Activated T-cell treated with anti-CD3 and anti-CD28 coated beads, Interleukin-2, amount 50 U/mL, for 72 hours (primary cell): ENCODE results near the gene ETFB. TPM values are rescaled to one million over a fixed set of nuclear protein-coding genes. Genes with fewer than 3 reads are reported as not detected.
A peak's percentile ranks its signal among the peaks of the same experiment; 100 is the strongest.

Experiments used
- ATAC-seq, 2 donors: fragments of 150-1000 bp; cut with Tn5 transposase; replicated peaks in 1 of 2; 2 replicates each; pipeline ENCODE4 v1.10.0; 2021; ENCODE audit warnings: moderate library complexity in 2 of 2, mild to moderate bottlenecking in 1 of 2
- DNase-seq, 2 donors: peaks; one replicate each; pipeline ENCODE4 v3.0.0; 2021 to 2022; ENCODE audit warnings: mixed read lengths in 1 of 2
- H3K27ac Mint-ChIP-seq: one replicate; pipeline ENCODE4 v1.8.0; 2022; ENCODE audit warnings: mild to moderate bottlenecking, moderate library complexity, mixed read lengths
- H3K27me3 Mint-ChIP-seq: one replicate; pipeline ENCODE4 v1.8.0; 2022; ENCODE audit warnings: low read depth, mixed read lengths
- H3K36me3 Mint-ChIP-seq, 2 donors: one replicate each; pipeline ENCODE4 v1.8.0; 2022; ENCODE audit warnings: mixed read lengths in 2 of 2, mild to moderate bottlenecking in 1 of 2; ENCODE audit not compliant: insufficient read depth in 2 of 2
- H3K4me1 Mint-ChIP-seq: one replicate; pipeline ENCODE4 v1.8.0; 2022; ENCODE audit warnings: low read depth, mixed read lengths
- H3K4me3 Mint-ChIP-seq, 2 donors: one replicate each; pipeline ENCODE4 v1.8.0; 2022; ENCODE audit warnings: mild to moderate bottlenecking in 2 of 2, mixed read lengths in 2 of 2, moderate library complexity in 2 of 2
- H3K9me3 Mint-ChIP-seq, 2 donors: one replicate each; pipeline ENCODE4 v1.8.0; 2022; ENCODE audit warnings: mixed read lengths in 2 of 2
- total RNA-seq, 2 donors: library from RNA; stranded (reverse); gene quantifications; one replicate each; pipeline ENCODE4 v1.2.3, GENCODE V29; 2022

Gene ETFB
- total RNA-seq, 2 donors from 2014 or later, result 156 to 160 TPM

DNA sequence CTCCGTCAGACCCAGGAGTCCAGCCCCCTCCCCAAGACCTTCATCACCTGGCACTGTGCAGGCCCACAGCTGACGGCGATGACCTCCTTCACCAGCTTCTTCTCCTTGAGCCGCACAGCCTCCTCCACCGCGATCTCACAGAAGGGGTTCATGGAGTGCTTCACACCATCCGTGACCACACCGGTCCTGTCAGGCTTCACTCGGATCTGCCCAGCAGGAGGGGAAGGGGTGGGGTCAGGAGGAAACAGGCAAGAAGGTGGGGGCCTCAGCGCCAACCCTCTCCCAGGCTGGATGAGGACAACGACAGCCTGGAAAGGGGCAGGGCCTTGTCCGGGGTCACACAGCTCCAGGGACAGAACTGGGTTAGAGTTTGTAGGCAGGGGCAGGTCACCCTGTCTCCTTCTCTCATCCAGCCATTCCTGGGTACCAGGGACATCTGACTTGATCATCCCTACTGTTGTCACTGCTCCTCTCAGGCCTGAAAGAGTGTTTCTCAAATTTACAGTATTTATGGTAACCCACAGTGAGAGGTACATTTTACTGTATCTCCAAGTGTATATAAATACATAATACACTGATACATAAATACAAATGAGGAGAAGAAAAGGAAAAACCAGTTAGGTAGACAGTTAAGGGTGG is 12.0 kb downstream of the ETFB start:
- DNase-seq (no peak), ATAC-seq (peak in 1 of 2 donors; percentile 3)
- Mint-ChIP-seq H3K27ac (peak overlapping the region; percentile 75), H3K36me3 (peaks cover 8 to 21% of the 10 kb centered on the region in 2 donors), H3K9me3 (peaks cover 0 to 2% of the 10 kb centered on the region in 2 donors), H3K27me3 (no peaks in the 10 kb centered on the region), H3K4me3 (peak overlapping the region; percentile 76 to 84), H3K4me1 (peaks cover 41% of the 10 kb centered on the region)

DNA sequence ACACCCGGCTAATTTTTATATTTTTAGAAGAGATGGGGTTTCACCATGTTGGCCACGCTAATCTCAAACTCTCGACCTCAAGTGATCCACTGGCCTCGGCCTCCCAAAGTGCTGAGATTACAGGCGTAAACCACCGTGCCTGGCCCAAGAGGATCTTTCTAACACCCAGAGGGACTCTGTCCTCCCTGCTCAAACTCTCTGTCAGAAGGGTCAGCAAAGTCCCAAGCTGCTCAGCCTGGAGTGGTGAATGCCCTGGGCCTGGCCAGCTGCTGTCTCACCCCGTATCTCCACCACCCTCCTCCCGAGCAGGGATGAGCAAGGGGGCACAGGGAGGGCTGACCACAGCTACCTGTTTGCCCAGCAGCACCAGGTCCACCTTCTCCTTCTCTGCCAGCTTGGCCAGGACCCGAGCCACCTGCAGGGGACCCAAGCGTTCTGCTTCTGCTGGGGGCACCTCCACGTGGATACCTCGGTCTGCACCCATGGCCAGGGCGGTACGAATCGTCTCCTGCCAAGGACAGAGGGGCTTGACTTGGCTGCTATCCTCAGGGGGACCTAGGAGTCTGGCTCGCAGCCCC is 13.3 kb downstream of the ETFB start:
- H3K27ac Mint-ChIP-seq, result no peak overlapping the region
- no peak for ATAC-seq
- no peaks in the 10 kb centered on the region for H3K27me3 Mint-ChIP-seq
- H3K36me3 Mint-ChIP-seq, result peaks cover 8 to 21% of the 10 kb centered on the region in 2 donors
- H3K9me3 Mint-ChIP-seq, result peaks cover 0 to 2% of the 10 kb centered on the region in 2 donors
- peaks cover 31% of the 10 kb centered on the region for H3K4me1 Mint-ChIP-seq
- H3K4me3 Mint-ChIP-seq, result no peak overlapping the region
- DNase-seq, result no peak

DNA sequence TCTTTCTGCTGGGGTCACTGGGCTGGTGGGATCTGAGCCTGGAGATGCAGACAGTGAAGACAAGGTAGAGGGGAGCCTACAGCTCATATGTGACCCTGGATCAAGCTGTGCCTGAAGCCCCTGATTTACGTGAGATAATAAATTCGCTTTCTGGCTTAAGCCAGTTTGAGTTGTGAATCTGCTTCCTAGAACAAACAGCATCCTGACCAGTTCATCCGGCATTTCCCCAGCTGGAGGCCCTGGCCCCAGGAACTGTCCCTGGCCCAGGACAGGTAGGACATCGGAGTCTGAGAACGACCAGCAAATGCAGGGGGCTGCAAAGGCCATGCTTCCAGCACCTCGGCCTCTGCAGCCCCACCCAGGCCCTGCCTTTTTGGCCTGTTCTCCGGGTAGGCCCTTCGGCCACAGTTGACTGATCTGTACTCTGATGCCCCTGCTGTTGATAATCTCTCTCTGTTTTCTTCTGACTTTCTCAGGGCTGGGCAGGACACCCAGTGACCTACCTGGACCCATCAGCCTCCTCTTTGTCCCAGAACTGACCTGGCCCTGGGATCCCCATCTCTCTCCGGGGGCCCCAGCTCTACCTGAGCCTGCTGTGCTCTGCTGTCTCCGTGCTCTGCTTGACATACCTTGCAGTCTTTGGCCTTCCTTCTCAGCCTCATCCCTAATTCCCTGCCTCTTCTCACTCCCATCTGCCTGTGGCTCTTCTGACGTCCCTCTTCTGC is 14.8 kb downstream of the ETFB start:
- DNase-seq, result no peak
- H3K36me3 Mint-ChIP-seq, result peaks cover 7 to 24% of the 10 kb centered on the region in 2 donors
- H3K4me1 Mint-ChIP-seq, result peaks cover 20% of the 10 kb centered on the region
- peaks cover 0 to 2% of the 10 kb centered on the region in 2 donors for H3K9me3 Mint-ChIP-seq
- peak overlapping the region; percentile 36 for H3K27ac Mint-ChIP-seq
- no peaks in the 10 kb centered on the region for H3K27me3 Mint-ChIP-seq
- no peak overlapping the region for H3K4me3 Mint-ChIP-seq
- ATAC-seq, result no peak

DNA sequence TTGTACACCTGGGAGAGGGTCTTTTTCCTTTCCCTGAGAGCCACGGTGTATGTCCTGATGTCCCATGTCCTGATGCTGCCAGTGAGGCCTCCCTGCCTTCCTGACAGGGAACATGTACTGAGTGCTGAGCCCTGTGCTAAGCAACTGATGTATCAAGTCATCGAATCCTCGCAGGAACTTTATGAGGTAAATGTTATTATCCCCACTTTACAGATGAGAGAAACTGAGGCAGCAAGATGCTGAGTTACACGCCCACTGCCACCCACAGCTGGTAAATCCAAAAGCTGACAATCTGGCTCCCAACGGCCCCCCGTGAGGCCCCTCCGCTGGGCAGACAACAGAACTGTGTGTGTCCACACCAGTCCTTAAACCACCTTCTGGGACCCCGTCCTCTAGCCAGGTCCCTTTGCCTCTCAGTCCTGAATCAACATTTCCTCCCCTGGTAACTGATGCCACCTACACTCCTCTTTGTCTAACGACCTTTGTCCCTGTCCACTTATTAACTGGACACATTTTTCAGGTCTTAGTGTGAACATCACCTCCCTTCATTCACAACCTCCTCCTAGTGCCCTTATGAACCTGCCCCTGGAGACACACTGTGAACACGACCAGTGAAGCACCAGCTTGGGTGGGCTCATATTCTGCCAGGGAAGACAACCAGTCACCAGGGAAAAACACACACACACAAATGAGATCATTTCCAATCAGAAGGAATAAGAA is 18.8 kb downstream of the ETFB start:
- peaks cover 4 to 24% of the 10 kb centered on the region in 2 donors for H3K36me3 Mint-ChIP-seq
- H3K9me3 Mint-ChIP-seq, result no peaks in the 10 kb centered on the region
- H3K27me3 Mint-ChIP-seq, result no peaks in the 10 kb centered on the region
- H3K4me1 Mint-ChIP-seq, result no peaks in the 10 kb centered on the region
- H3K4me3 Mint-ChIP-seq, result no peak overlapping the region
- H3K27ac Mint-ChIP-seq, result no peak overlapping the region
- ATAC-seq (no peak), DNase-seq (no peak)

DNA sequence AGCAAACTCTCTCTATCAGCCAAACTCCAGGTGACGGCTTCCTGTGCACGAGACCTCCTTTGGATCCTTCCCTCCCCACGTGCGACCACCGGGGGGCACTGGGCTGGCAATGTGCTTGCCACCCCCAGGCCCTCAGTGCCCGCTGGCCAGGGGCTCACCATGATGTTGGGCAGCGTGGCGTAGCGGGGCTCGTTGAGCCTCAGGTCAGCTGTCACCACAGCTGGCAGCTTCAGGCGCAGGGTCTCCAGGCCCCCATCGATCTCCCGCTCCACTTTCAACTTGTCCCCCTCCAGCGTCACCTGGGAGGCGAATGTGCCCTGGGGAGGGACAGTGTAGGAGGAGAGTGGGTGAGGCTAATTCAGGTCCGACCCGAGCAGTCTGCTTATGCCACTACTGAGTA is 19.4 kb downstream of the ETFB start:
- ATAC-seq (no peak), DNase-seq (no peak)
- Mint-ChIP-seq H3K27me3 (no peaks in the 10 kb centered on the region), H3K4me3 (no peak overlapping the region), H3K4me1 (no peaks in the 10 kb centered on the region), H3K36me3 (peaks cover 3 to 19% of the 10 kb centered on the region in 2 donors), H3K9me3 (no peaks in the 10 kb centered on the region), H3K27ac (no peak overlapping the region)

DNA sequence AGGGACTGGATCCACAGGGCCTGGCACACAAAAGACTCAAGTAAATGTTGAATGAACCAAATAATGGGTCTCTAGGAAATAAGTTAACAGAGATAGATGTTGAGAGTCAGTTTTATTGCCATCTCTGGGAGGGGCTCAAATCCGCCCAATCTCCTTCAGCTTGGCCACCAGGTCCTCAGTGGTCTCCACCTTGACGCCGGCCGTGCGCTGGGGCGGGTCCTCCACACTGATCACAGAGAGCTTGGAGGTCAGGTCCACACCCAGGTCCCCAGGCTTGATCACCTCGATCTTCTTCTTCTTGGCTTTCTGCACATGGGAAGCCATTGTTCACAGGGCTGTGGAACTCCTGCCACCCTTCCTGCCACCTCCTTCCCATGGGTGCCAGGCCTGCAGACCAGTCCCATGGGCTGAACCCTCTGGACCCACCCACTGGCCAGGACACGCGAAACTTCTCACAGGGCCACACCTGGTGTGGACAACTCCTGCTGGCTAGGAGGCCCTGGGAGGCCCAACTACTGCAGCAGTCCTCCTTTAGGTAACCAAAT is 21.0 kb downstream of the ETFB start:
- Mint-ChIP-seq H3K27me3 (peaks cover 6% of the 10 kb centered on the region), H3K27ac (no peak overlapping the region), H3K4me1 (no peaks in the 10 kb centered on the region), H3K9me3 (no peaks in the 10 kb centered on the region), H3K4me3 (no peak overlapping the region), H3K36me3 (peaks cover 3 to 14% of the 10 kb centered on the region in 2 donors)
- DNase-seq (no peak), ATAC-seq (no peak)

DNA sequence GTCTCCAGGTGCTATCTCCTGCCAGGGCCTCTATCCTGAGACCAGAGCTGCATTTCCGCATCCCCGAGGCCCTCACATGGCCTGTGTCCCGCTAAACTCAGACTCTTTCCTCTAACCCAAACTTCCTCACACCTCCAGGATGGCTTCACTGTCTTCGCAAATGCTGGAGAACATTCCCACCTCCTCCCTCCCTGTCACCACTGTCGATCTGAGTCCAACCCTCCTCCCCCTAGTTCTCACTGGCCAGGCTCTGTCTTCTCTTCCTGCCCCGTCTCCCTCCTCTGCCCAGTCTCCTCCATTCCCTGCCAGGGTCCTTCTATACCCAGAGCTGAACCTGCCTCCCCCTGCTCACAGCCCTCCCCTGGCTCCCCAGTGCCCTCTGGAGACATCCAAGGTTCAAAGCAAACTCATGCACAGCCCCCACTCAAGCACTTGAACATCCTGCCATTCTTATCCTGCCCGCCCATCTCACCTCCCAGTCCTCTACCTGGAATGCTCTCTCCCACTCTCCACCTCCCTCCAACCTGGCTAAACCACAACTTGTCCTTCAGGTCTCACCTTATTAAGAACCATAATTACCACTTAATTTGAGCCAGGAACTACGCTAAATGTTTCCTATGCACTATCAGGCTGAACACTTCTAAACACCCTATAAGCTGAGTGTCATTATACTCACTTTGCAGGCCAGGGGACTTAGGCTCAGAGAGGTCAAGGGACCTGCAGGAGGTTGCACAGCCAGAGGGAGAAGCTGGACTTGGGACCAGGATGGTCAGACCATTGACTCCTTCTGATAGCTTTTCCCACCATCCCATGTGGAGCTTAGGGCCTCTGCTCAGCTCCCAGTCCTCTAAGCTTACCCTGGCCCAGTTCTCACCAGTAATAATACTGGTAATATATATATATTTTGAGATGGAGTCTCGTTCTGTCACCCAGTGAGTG is 23.3 kb downstream of the ETFB start:
- Mint-ChIP-seq H3K4me3 (peak overlapping the region; percentile 6 to 35), H3K9me3 (no peaks in the 10 kb centered on the region), H3K4me1 (peaks cover 12% of the 10 kb centered on the region), H3K27me3 (peaks cover 6% of the 10 kb centered on the region), H3K27ac (peak overlapping the region; percentile 41), H3K36me3 (peaks cover 3 to 10% of the 10 kb centered on the region in 2 donors)
- DNase-seq (no peak), ATAC-seq (no peak)

DNA sequence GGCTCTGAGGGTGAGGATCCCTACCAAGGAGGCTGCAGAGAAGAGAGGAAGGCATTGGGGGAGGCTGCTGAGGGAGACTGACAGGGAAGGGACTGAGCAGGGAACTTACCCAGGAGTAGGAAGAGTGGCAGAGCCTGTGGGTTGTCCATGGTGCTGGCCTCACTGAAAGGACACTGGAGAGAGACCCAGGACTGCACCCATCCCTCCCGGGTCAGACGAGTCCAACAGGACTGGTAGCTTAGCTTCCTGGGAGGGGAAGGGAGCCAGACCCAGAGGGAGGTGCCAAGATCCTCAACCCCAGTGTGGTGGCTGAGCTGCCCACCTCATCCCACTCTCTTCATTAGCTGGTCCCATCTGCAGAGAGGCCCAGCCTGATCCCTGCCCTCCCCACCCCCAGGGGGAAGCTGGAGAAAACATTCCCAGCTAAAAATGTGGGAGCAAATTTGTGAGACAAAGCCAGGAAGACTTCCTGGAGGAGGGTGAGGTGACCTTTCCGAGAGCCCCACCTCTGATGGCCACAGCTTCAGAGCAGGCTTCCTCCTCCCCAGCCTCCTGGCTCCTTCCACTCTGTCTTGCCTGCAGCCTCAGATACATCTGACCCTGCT is 24.1 kb downstream of the ETFB start, which contains the start of gene VSIG10L:
VSIG10L (minus strand) TSS at position 164 of the 605 bp plus-strand sequence; CDS start at position 149, 15 bp downstream.
- Mint-ChIP-seq H3K4me3 (peak within 1 kb of the TSS; percentile 59 to 94), H3K36me3 (peaks cover 0 to 8% of the 10 kb centered on the region in 2 donors), H3K27ac (peak within 1 kb of the TSS; percentile 59), H3K27me3 (peaks cover 6% of the 10 kb centered on the region), H3K4me1 (peaks cover 12% of the 10 kb centered on the region), H3K9me3 (no peaks in the 10 kb centered on the region)
- DNase-seq (no peak), ATAC-seq (no peak)

DNA sequence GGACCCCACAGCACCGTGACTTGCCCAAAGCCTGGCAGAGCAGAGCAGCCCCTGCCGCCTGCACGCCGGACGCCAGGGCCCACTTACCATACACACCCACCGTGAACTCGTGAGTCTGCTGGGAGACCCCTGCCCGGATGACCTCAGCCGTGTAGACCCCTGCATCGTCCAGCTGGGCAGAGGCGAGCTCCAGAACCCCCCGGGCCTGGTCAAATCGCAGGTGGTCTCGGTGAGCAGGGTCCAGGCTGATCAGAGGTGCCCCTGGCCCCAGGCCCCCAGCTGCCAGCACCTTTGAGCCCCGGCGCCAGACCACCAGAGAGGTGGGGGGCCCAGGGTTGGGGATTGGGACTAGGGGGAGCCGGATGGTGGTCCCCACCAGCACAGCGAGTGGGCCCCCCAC is 25.1 kb downstream of the ETFB start:
- DNase-seq, result no peak
- peaks cover 12% of the 10 kb centered on the region for H3K4me1 Mint-ChIP-seq
- H3K36me3 Mint-ChIP-seq, result peaks cover 0 to 5% of the 10 kb centered on the region in 2 donors
- peak overlapping the region; percentile 59 to 94 for H3K4me3 Mint-ChIP-seq
- no peaks in the 10 kb centered on the region for H3K9me3 Mint-ChIP-seq
- peak overlapping the region; percentile 59 for H3K27ac Mint-ChIP-seq
- ATAC-seq, result no peak
- peaks cover 6% of the 10 kb centered on the region for H3K27me3 Mint-ChIP-seq

DNA sequence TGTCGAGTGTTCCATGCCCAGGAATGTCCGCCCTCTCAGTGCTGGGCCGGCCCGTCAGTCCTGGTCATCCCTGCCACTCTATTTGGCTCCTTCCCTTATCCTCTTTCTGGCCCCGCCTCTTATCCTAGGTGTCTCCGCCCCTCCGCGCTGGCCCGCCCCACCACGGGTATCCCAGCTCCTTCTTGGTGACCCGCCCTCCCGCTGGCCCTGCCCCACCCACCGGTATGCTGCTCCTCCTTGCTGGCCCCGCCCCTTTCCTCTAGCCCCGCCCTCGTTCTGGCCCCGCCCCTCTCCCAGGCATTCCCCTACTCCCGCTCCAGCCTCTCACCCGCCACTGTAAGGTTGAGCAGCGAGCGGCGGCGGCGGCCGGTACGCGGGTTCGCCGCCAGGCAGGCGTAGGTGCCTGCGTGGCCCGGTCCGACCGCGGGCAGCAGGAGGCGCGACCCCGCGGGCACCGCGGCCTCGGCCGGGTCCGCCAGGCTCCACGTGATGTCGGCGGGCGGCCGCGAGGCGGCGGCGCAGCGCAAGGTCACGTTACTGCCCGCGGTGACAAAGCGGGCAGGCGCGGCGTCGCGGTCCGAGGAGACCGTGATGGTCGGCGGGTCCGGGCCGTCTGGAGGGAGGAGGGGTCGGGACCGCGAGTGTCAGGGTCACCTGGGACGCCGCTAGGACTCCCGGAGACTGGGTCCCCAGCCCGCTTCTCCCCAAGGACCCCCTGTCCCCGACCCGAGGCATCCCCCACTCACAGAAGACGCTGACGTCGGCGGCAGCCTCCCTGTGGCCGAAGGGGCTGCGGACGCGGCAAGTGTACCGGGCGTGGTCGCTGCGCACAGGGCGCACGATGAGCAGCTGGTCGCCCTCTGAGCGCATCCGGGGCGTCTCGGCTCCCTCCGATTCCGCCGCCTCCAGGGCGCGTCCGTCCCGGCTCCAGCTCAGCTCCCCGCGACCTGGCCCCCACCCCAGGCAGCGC is 26.2 kb downstream of the ETFB start:
- peaks cover 6% of the 10 kb centered on the region for H3K27me3 Mint-ChIP-seq
- ATAC-seq (peak; percentile 84 to 86), DNase-seq (peak; percentile 97 to 98)
- H3K4me3 Mint-ChIP-seq, result peak overlapping the region; percentile 88 to 94
- peak overlapping the region; percentile 55 for H3K27ac Mint-ChIP-seq
- H3K4me1 Mint-ChIP-seq, result peaks cover 12% of the 10 kb centered on the region
- no peaks in the 10 kb centered on the region for H3K9me3 Mint-ChIP-seq
- no peaks in the 10 kb centered on the region for H3K36me3 Mint-ChIP-seq

DNA sequence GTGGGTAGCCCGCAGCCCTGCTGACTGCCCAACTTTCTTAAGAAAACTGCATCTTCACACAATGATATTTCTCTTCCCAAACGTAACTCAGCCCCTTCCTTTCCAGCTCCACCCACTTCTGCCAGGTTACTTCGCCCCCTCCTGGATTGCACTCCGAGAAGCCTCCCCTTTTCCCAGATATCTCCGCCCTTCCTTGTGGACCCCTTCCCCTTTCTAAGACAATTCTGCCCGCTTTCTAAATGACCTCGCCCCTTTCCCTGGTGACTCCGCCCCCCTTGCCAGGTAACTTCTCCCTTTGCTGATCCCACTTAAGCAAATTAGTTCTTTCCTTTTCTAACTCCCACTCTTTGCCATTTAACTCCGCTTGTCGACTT is 26.9 kb downstream of the ETFB start:
- no peak for DNase-seq

More for the DNA sequence above, 26.9 kb downstream of the ETFB start:
- Mint-ChIP-seq H3K4me3 (peak overlapping the region; percentile 88 to 94), H3K4me1 (peaks cover 12% of the 10 kb centered on the region), H3K9me3 (no peaks in the 10 kb centered on the region), H3K36me3 (no peaks in the 10 kb centered on the region), H3K27me3 (peaks cover 6% of the 10 kb centered on the region), H3K27ac (peak overlapping the region; percentile 55)
- peak; percentile 6 to 8 for ATAC-seq
